ENCODE measurements around the gene PIGH. TPM values are rescaled to one million over a fixed set of nuclear protein-coding genes. Genes with fewer than 3 reads are reported as not detected.

The PIGH gene
- polyA plus RNA-seq, 1 of the 3 experiments (the other 2 are of a cell fraction): 23.6 TPM

- Histone ChIP-seq H3K4me3 (ENCODE audit: low read depth in 2 of 2, low read length in 1 of 2) (no peak overlapping the region), H3K9ac (no peak overlapping the region), H3K27me3 (ENCODE audit: insufficient read depth) (no peaks in the 10 kb centered on the region), H3K9me2 (no peaks in the 10 kb centered on the region), H3K36me3 (replicated peaks in 1 of 2; ENCODE audit: control insufficient read depth in 1 of 2, insufficient read depth in 2 of 2, low read length in 1 of 2) (peaks cover 8 to 24% of the 10 kb centered on the region in 2 experiments), H3K4me1 (ENCODE audit: control insufficient read depth in 1 of 2, insufficient read depth in 2 of 2, low read depth in 1 of 2, low read length in 1 of 2) (no peaks in the 10 kb centered on the region), H3K27ac (ENCODE audit: low read depth in 2 of 2, low read length in 1 of 2) (no peak overlapping the region), H3F3A (replicated peaks; ENCODE audit: insufficient read depth) (no peaks in the 10 kb centered on the region), H3K79me2 (ENCODE audit: insufficient read depth) (no peaks in the 10 kb centered on the region), H2AFZ (ENCODE audit: low read depth) (no peak overlapping the region), H4K20me1 (ENCODE audit: insufficient read depth) (no peaks in the 10 kb centered on the region), H3K9me3 (no peaks in the 10 kb centered on the region), H3K4me2 (no peak overlapping the region)
- DNase-seq: no peak
- WGBS (ENCODE audit: low lambda C conversion rate): 83% methylated on average over 2 of the region's 2 CpGs
- POLR2A ChIA-PET: no interaction called here
- CTCF ChIA-PET: interaction anchor here (0.8 to 10.9 kb wide), 4 partner anchors 16 to 162 kb away, joined by 3 to 90 read pairs (median 7); no protein-coding TSS in a partner anchor
- no peak for TF ChIP-seq EP300 (IDR thresholded peaks at IDR 0.05; ENCODE audit: borderline replicate concordance in 1 of 2, low read depth in 1 of 2, low read length in 1 of 2)
These were observed 10.8 kb downstream of the PIGH start for GRCh38 chr14:67589204-67589770.

GRCh38 chr14:67586369-67586768 lies 13.7 kb downstream of the PIGH start:
- no peak for DNase-seq
- Histone ChIP-seq H3K27ac (ENCODE audit: low read depth in 2 of 2, low read length in 1 of 2) (no peak overlapping the region), H3K4me2 (no peak overlapping the region), H3K9me3 (no peaks in the 10 kb centered on the region), H4K20me1 (ENCODE audit: insufficient read depth) (no peaks in the 10 kb centered on the region), H2AFZ (ENCODE audit: low read depth) (no peak overlapping the region), H3K79me2 (ENCODE audit: insufficient read depth) (no peaks in the 10 kb centered on the region), H3F3A (replicated peaks; ENCODE audit: insufficient read depth) (no peaks in the 10 kb centered on the region), H3K36me3 (replicated peaks in 1 of 2; ENCODE audit: control insufficient read depth in 1 of 2, insufficient read depth in 2 of 2, low read length in 1 of 2) (peaks cover 0 to 24% of the 10 kb centered on the region in 2 experiments), H3K27me3 (ENCODE audit: insufficient read depth) (no peaks in the 10 kb centered on the region), H3K9ac (no peak overlapping the region), H3K4me1 (ENCODE audit: control insufficient read depth in 1 of 2, insufficient read depth in 2 of 2, low read depth in 1 of 2, low read length in 1 of 2) (no peaks in the 10 kb centered on the region), H3K4me3 (ENCODE audit: low read depth in 2 of 2, low read length in 1 of 2) (no peak overlapping the region), H3K9me2 (no peaks in the 10 kb centered on the region)
- no peak for TF ChIP-seq RXRA (IDR thresholded peaks at IDR 0.05; ENCODE audit: borderline replicate concordance, low read depth)
- no peak for TF ChIP-seq GABPA (IDR thresholded peaks at IDR 0.05; ENCODE audit: low read depth)
- no peak for TF ChIP-seq REST (IDR thresholded peaks at IDR 0.05; ENCODE audit: low read depth, low read length)
- no peak for TF ChIP-seq USF1 (IDR thresholded peaks at IDR 0.05; ENCODE audit: borderline replicate concordance, low read depth)
- TF ChIP-seq IRF3 (IDR thresholded peaks at IDR 0.05; ENCODE audit: low read depth, low read length): no peak
- no peak for TF ChIP-seq POLR2AphosphoS5 (IDR thresholded peaks at IDR 0.05; ENCODE audit: low read depth, low read length)
- no peak for TF ChIP-seq ZBTB33 (IDR thresholded peaks at IDR 0.05; ENCODE audit: borderline replicate concordance, low read depth)
- no peak for TF ChIP-seq ELF1 (IDR thresholded peaks at IDR 0.05)
- no peak for TF ChIP-seq NRF1 (IDR thresholded peaks at IDR 0.05; ENCODE audit: low read depth, low read length)
- TF ChIP-seq USF2 (IDR thresholded peaks at IDR 0.05; ENCODE audit: borderline replicate concordance, low read depth, low read length): no peak
- TF ChIP-seq TEAD4 (IDR thresholded peaks at IDR 0.05; ENCODE audit: borderline replicate concordance, insufficient read depth): no peak
- TF ChIP-seq NFIC (IDR thresholded peaks at IDR 0.05; ENCODE audit: borderline replicate concordance): no peak
- TF ChIP-seq TAF1 (IDR thresholded peaks at IDR 0.05; ENCODE audit: borderline replicate concordance, low read depth, low read length): no peak
- TF ChIP-seq RCOR1 (IDR thresholded peaks at IDR 0.05; ENCODE audit: low read length): no peak
- no peak for TF ChIP-seq TCF12 (IDR thresholded peaks at IDR 0.05)
- TF ChIP-seq FOXM1 (IDR thresholded peaks at IDR 0.05; ENCODE audit: low read depth): no peak
- ChIA-PET CTCF (interaction anchor here (0.8 to 14.6 kb wide), 7 partner anchors 13 to 248 kb away, joined by 3 to 208 read pairs (median 6); partner anchors contain the start of genes PIGH and RDH12), POLR2A (no interaction called here)
- 89% methylated on average over 4 of the region's 4 CpGs for WGBS (ENCODE audit: low lambda C conversion rate)
